Osteocyte (in vitro differentiated cells): ENCODE results near the gene DYRK1A. TPM values are rescaled to one million over a fixed set of nuclear protein-coding genes. Genes with fewer than 3 reads are reported as not detected.

Source experiments
- DNase-seq: peaks from one replicate; pipeline ENCODE4 v3.0.0; 2021; ENCODE audit warnings: mixed read lengths; ENCODE audit not compliant: unreplicated experiment; ENCODE audit errors: extremely low spot score
- H3K27ac Mint-ChIP-seq: one replicate; pipeline ENCODE4 v1.8.0; 2021; ENCODE audit warnings: mild to moderate bottlenecking, mixed read lengths; ENCODE audit not compliant: unreplicated experiment
- H3K27me3 Mint-ChIP-seq: one replicate; pipeline ENCODE4 v1.8.0; 2021; ENCODE audit warnings: mixed read lengths; ENCODE audit not compliant: unreplicated experiment
- H3K36me3 Mint-ChIP-seq: one replicate; pipeline ENCODE4 v1.8.0; 2021; ENCODE audit warnings: mixed read lengths; ENCODE audit not compliant: unreplicated experiment
- H3K4me1 Mint-ChIP-seq: one replicate; pipeline ENCODE4 v1.8.0; 2021; ENCODE audit warnings: mixed read lengths; ENCODE audit not compliant: unreplicated experiment
- H3K4me3 Mint-ChIP-seq: one replicate; pipeline ENCODE4 v1.8.0; 2021; ENCODE audit warnings: mild to moderate bottlenecking, moderate library complexity, mixed read lengths; ENCODE audit not compliant: unreplicated experiment
- H3K9me3 Mint-ChIP-seq: one replicate; pipeline ENCODE4 v1.8.0; 2021; ENCODE audit warnings: mixed read lengths; ENCODE audit not compliant: unreplicated experiment
- total RNA-seq: library from RNA; stranded (reverse); gene quantifications from 2 replicates; pipeline ENCODE4 v1.2.1, GENCODE V29; 2021
- TF ChIP-seq, protein P1 (sequence below): fragments of 200-600 bp; sonication (generic); IDR thresholded peaks from 2 replicates; pipeline ENCODE4 v1.5.0; 2021; ENCODE audit warnings: antibody characterized with exemption, mild to moderate bottlenecking, moderate library complexity

The DYRK1A gene
- total RNA-seq, 1 donor from 2014 or later: 63.2 TPM

DNA sequence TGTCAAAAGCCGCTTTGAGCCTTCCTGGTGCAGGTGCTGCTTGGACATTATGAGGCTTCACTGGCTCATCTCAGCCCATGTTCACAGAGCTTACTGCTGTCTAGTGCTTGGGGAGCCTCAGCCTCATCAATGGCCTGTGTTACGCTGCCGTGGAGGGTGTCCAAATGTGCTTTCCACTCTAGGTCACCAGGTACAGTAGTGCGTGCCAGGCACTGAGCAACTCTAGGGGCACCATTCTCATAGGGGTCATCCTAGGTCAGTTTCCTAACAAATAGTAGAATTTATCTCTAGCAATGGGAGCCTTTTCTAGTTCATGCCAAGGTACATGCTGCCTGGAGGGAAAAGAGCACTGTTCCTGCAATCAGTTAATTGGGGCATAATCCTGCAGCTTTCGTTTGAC is 193.8 kb downstream of the DYRK1A start:
- H3K27me3 Mint-ChIP-seq: no peaks in the 10 kb centered on the region
- peaks cover 10% of the 10 kb centered on the region for H3K9me3 Mint-ChIP-seq
- H3K4me3 Mint-ChIP-seq: no peak overlapping the region
- H3K27ac Mint-ChIP-seq: no peak overlapping the region
- peaks cover 15% of the 10 kb centered on the region for H3K4me1 Mint-ChIP-seq
- no peaks in the 10 kb centered on the region for H3K36me3 Mint-ChIP-seq
- TF ChIP-seq, protein P1, sequence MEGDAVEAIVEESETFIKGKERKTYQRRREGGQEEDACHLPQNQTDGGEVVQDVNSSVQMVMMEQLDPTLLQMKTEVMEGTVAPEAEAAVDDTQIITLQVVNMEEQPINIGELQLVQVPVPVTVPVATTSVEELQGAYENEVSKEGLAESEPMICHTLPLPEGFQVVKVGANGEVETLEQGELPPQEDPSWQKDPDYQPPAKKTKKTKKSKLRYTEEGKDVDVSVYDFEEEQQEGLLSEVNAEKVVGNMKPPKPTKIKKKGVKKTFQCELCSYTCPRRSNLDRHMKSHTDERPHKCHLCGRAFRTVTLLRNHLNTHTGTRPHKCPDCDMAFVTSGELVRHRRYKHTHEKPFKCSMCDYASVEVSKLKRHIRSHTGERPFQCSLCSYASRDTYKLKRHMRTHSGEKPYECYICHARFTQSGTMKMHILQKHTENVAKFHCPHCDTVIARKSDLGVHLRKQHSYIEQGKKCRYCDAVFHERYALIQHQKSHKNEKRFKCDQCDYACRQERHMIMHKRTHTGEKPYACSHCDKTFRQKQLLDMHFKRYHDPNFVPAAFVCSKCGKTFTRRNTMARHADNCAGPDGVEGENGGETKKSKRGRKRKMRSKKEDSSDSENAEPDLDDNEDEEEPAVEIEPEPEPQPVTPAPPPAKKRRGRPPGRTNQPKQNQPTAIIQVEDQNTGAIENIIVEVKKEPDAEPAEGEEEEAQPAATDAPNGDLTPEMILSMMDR: no peak
- DNase-seq: peak; percentile 59

DNA sequence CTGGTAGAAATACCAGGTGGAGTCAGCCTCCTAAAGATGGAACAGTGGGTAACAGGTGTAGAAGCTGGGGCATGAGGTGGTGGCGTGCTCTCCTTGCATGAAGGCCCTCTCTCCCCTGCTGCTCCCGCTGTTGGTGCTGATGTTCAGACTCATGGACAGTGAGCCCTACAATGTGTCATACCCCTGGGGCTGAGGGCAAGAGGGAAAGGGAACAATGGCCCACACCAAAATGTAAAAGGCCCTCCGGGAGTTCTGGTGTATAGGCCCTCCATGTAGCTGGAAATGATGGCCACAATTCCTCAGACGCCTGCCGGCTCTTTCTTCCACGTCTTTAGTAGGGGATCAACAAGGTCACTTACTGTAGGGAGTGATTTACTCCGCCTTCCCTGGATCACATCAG is 194.9 kb downstream of the DYRK1A start:
- TF ChIP-seq, protein P1: no peak
- DNase-seq: no peak
- Mint-ChIP-seq H3K36me3 (no peaks in the 10 kb centered on the region), H3K9me3 (peaks cover 10% of the 10 kb centered on the region), H3K4me1 (peaks cover 19% of the 10 kb centered on the region), H3K27me3 (no peaks in the 10 kb centered on the region), H3K27ac (no peak overlapping the region), H3K4me3 (no peak overlapping the region)

DNA sequence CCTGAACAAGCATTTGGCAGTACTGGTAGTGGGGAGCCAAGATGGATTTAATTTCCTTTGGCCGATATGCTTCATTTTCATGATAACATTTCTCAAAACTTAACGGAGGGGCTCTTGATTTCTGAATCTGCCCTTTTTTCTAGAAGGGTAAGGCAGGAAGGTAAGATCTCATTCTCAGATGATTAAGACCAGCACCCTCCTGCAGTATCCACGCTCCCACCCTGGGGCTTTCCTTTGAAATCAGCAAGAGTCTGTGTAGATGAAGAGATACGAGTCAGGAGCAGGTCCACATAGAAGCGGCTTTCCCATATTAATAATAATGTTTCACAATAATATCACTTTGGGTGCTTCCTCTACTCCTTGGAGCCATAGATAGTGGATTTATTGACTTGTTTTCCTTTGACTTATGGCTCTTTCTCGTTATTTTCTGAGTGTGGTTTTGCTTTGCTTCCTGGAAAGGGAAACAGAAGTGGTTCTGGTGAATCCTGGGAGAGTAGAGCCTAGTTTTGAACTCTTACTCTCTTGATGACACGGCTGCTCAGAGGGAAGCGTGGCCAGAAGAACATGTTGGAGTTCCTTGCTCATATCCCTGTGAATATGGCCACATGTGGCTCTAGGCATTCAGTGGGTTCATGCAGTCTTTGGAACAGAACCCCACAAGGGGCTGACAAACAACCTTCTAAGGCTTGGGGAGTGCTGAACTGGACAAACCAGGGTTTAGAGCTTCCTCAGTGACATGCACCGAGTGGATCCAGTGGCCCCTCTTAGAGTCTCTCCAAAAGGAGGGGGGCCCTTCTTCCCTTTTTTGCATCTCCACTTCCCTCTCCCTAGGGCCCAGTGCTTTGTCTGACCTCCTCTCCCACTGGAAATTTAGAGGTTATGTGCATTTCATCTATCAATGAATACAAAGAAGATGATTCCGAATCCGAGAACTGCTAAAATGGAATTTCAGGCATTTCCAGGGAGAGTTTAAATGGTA is 195.7 kb downstream of the DYRK1A start:
- Mint-ChIP-seq H3K9me3 (peaks cover 10% of the 10 kb centered on the region), H3K4me3 (no peak overlapping the region), H3K4me1 (peaks cover 19% of the 10 kb centered on the region), H3K27ac (no peak overlapping the region), H3K36me3 (no peaks in the 10 kb centered on the region), H3K27me3 (no peaks in the 10 kb centered on the region)
- peak; percentile 46 for DNase-seq
- TF ChIP-seq, protein P1: no peak

DNA sequence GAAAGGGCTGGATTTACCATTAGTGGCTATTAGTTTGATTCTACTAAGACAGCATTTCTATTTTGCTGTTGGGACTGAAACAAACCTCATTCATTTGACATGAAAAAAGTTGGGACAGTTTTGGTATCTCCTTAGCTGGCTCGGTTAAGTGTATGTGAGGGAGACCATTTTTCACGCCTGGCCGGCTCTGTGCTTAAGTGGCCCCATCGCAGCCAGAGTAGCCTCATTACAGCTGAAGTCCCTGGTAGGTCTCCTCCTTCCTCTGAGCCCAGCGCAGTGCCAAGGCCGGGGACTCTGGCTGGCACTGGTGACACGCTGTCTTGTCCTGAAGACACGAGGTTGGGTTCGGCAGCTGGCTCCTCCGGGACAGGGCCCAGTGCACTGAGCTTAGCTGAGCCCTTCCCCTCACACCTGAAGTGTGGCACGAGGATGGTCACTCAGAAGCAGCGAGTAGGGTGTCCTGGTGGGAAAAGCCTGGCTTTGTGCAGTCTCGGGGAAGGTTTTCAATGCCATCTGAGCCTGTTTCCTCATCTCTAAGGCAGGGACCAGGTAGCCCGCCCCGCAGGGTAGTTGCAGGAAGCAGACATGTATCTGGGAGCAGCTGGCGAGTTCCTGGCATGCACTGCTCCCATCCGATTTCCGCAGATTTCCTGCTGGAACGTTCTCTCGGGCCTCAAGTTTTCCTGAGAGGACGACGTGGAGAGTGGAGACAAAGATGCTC is 196.5 kb downstream of the DYRK1A start:
- H3K27ac Mint-ChIP-seq: no peak overlapping the region
- DNase-seq: peak; percentile 83
- H3K4me1 Mint-ChIP-seq: peaks cover 19% of the 10 kb centered on the region
- TF ChIP-seq, protein P1: no peak
- no peaks in the 10 kb centered on the region for H3K36me3 Mint-ChIP-seq
- no peak overlapping the region for H3K4me3 Mint-ChIP-seq
- no peaks in the 10 kb centered on the region for H3K27me3 Mint-ChIP-seq
- H3K9me3 Mint-ChIP-seq: peaks cover 10% of the 10 kb centered on the region
